T-helper 2 cell (primary cell): ENCODE results near the gene CDHR4.
"Not testable (repeated sequence)": the region's sequence is repeated elsewhere in the genome, so short reads cannot be mapped to it uniquely, and the experiment has no call there.

Experiments
- DNase-seq, 5 experiments: peaks; one replicate each; pipeline versions ENCODE4 v3.0.0 to v3.0.0-alpha.2; 2012 to 2022
- total RNA-seq, 2 donors: gene quantifications; one replicate each; lab custom pipeline; 2026; lab: John Stamatoyannopoulos, UW

The CDHR4 gene, protein sequence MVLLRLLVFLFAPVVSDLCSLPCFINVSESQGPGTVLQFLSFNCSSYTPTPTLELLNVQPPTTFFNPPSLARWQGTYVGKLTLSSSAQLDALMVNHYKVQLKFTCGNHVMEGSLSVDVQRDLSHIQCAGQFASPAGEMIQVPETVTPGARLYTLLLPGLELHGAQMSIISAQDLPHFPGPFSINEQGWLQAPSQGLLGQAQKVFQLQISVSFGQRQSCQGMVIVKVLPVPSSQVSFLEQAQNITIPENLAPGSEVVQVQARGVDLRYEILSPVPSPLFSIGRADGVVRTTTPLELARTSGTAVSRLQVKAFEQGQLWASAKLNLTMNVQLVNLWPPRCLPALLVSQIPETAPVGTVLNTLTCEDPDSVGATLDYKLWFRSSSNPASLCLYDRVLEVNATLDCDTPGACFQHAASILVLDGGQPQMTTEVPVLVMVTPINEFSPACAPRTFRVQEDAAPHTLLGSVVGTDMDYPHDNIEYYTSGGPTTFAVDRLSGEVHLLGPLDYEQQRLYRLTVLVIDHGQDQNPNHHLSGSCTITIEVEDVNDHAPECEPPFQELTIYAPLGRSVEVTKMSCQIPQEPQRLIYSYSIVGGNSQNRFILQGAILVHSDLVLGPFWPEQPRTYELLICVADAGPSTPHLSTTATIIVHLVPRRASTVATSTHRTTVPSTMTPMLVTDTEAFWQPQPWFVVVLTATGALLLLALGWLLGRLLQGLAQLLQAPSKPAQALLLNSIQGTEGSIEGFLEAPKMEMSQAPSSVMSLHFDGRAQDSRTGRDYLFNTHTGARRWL
- total RNA-seq: 0 to 0.20 reads per million in 2 donors

DNA sequence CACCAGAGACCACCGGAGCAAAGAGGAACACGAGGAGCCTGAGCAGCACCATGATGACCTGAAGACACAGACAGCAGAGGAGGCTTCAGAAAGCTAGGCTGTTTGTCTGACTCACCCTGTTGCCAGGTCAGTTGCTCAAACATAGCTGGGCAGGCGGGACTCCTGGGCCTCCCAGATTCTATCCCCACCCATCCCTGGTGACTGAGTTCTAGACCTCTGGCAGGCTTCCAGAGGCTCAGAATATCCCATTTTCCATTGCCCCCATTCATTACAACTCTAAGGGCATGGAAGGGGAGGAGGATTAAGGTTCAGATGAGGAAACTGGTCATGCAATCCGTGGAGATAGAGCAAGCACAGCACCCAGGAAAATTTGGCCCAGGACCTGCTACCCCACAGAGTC lies at the start of gene CDHR4:
TSS of gene CDHR4 (minus strand) at position 113 of the 400 bp plus-strand sequence. CDS start at position 52, 61 bp downstream.
- no peak for DNase-seq

DNA sequence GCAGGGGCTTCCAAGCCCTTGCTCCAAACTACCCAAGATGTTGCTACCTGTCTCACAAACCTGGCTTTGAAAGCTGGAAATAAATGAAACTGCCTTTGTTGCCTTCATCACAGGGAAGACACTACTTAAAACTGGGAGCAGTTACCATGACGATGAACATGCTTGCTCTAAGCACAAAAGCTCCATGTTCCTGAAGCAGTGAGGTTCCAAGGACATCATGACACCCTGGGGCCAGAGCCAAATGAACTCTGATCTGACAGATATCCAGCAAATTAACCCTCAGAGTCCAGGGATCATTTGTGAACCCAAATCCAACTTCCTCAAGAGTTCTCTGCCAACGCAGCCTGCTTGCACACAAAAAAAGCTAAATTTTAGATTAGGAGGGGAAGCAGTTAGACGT lies 46.0 kb upstream of the CDHR4 start:
- no peak for DNase-seq

DNA sequence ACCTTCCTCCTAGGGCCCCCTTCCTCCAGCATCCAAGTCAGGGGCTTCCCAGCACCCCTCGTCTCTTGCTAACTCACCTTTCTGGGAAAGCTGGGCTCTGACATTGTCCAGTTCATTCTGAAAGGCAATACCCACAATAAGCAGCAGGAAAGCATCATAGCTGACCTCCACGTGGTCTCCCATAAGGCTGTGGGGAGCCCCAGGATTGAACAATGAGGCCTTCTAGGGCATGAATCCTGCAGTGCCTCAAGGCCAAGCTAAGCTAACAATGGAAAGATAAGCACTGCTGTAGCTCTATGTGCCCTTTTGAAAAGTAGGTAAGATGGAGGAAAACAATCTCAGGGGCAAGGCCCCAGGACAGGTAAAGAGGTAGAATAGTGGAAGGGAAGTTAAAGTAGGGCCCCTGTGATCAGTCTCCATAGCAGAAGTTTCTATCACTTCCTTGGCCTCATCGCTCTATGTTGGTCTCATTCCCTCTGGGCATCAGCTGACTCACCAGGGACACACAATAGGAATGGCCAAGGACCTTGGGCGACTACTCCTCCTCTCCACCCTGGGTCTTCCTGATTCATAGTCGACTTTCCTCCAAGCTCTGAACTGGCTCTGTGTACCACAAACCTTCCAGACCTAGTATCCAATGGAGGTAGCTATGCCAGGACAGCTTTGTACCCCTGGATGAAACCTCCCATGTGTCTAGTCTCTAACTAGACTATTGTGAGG lies 45.0 kb upstream of the CDHR4 start:
- no peak for DNase-seq

DNA sequence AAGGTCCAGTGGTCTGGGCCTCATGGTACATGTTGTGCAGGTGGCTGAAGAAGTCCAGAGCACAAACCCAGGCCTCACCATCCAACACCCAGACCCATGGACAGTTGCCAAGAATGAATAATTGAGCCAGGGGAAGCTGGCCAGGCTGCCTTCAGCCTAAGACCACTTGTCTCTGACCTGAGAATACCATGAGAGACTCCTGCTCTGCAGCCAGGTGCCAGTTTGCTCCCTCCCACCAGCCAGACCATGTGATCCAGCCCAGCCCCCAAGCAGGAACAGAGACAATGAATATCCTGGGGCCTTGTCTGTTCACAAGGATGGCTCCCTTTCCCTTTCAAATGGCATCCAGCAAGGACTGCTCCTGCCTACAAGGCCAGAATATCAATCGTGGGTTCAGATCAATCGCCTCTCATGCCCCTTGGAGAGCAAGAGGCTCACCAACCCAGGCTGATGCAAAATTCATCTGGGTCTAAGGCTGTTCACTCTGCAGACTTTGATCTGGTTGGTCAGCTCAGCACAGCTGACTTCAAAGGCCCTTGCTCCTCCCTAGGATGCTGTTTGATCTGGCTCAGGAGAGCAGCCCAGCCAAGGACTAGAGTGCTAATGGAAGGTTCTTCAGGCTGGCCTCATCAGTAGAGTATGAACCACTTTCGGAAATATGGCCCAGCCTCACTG lies 43.3 kb upstream of the CDHR4 start:
- DNase-seq: no peak

DNA sequence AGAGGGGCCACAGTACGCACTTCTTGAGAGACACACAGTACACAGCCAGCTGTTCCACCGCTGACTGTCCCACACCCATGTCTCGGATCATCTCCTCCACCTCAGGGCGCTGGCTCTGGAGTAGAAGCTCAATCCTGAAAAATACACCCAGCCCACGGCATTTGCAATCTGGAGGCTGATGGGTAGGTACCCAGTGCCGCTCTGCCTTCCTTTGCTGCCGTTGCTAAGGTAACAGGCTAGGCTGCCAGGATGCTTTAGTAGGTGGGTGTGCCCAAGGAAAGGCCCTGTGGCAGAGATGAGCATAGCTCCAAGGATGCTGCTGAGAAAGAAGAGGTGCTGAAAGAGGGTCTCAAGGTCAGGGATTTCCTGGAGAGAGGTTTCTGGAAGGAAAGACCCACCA lies 42.1 kb upstream of the CDHR4 start:
- DNase-seq: no peak

DNA sequence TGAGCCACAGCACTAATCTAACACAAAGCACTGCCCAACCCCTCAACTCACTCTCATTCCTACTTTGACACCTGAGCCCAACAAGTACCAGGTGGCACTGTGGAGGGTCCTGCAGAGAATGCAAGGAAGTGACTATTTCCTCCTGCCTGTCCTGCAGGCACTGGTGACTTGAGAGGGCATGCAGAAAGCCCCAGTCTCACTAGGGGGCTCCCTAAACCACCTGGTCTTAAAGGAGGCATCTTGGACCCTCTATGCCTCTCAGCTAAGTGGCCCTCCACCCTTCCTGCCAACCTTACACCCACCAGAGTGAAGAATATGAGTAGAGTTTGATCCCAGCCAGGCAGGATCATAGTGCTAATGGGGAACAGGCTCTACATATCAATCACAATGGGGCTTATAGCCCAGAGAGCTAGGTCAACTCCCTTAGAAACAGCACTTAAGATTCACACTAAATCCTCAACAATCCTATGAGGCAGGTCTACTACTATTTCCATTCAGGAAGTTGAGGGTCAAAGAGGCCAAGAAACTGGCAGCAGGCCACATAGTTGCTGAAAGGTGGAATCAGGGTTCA lies 41.5 kb upstream of the CDHR4 start:
- peak in 1 of 5 experiments; percentile 10 for DNase-seq

DNA sequence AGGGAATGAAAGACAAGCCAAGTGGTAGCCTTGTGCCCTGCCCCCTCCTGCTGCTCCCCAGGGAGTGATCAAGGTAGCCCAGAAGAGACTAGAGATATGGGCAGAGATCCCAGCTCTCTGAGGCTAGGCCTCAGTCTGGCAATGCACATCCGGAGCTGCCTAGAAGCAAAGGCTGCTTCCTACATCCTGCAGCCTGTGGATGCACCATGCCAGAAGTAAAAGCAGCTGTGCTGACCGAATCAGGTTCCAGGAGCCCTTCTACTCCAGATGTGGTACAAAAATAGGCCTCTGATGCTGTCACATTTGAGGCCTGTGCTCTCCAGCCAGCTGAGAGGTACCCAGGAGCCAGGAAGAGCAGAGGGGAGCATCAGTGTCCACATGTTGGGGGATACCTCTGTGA lies 40.7 kb upstream of the CDHR4 start:
- DNase-seq: no peak

DNA sequence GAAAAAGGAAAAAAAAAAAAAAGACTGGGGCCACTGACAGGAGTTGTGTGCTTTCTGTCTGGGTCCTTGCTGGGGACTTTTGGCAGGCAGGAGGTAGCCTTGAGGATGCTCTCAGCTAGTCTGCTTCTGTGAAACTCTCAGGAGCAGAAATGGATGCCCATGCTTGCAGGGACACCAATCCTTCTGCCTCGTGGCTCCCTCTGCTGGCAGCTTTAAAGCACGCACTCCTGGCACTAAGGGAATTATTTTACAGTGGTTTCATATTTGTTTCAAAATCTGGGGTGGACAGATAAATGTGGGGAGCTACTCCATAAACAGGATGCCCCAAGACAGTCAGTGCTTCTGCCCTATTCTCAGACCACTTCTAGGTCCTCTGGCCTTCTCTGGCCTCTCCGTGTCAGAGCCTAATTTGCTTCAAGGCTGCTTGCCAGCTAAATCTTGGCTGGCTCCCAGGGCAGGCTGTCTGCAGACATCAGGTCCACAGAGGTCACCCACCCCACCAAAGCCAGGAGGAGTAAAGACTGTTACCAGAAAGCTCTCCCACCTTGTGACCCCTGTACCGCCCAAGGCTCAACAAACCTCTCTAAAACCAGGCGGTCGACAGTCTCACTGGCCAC lies 39.6 kb upstream of the CDHR4 start:
- peak; percentile 53 to 79 (median 69) for DNase-seq

DNA sequence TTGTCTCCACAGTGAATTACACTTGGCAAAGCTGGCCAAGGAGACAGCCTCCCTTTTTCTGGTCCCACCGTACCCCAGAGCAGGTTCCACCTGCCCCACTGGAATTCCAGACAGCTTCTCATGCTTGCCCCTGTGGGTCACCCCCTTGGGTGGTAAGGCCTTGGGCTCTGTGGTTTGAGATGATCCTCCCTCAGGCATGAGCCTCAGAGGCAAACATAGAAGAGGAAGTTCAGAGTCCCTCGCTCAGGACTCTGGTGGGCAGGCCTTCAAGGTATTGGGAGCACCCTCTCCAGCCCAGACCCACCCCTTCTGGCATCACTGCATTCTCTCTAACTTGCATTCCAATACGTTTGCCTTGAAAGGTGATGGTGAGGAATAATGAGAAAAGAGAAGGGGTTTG lies 31.7 kb upstream of the CDHR4 start:
- DNase-seq: no peak

DNA sequence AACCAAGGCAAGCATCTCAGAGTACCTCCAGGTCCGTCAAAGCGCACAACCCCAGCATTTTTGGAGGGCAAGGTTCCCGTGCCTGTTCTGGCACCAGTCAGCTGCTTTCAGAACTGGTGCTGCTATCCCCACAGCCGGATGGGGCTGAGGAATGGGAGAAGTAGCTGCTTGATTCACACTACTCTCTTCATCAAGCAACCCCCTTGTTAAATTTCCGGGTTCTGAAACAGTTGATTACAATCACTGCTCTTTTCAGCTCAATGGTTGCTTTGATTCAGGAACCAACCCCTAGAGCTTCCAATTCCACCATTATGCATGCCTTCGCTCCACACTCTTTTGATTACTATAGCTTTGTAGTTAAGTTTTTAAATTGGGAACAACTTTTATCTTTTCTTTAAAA lies 26.3 kb upstream of the CDHR4 start:
- no peak for DNase-seq

DNA sequence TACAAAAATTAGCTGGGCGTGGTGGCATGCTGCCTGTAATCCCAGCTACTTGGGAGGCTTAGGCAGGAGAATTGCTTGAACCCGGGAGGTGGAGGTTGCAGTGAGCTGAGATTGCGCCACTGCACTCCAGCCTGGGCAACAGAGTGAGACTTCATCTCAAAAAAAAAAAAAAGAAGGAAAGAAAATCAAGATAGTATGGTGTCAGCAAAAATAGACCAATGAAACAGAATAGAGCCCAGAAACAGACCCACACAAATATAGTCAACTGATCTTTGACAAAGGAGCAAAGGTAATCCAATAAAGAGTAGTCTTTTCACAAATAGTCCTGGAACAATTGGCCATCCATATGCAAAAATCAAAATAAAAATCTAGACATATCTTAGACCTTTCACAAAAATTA lies 23.5 kb upstream of the CDHR4 start:
- not testable (repeated sequence) for DNase-seq

DNA sequence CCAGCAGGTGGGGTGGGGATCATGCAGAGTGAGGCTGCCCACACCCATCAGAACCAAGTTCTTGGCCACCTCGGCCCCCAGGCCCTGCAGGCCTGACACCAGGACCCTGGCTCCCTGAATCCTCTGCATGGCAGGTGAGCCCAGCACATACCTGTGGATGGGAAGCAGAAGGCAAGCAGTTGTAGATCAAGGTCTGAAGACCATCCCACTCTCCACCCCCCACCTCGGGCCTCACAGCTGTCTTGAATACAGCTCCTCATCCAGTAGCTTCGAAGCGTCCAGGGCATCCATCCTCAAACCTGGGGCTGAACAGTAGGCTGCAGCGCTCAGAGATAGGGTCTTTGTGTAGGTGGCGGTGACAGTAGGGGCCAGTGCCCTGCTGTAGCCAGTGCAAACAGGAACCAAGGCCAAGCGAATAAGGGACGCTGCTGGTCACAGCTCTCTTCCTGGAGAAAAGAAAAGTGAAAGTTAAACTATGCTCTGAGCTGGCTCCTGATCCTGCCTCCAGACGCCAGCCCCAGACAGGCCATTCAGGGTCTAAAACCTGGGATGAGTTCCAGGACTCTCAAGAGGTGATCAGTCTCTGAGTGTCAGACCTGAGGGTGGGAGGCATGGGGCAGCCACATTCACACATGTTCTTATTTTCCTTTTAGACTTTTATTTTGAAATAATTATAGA lies 14.0 kb upstream of the CDHR4 start, which contains the start of gene UBA7:
TSS of gene UBA7 (minus strand) at position 457 of the 678 bp plus-strand sequence. CDS start at position 291, 166 bp downstream.
- peak in 2 of 5 experiments; percentile 23 to 71 for DNase-seq

DNA sequence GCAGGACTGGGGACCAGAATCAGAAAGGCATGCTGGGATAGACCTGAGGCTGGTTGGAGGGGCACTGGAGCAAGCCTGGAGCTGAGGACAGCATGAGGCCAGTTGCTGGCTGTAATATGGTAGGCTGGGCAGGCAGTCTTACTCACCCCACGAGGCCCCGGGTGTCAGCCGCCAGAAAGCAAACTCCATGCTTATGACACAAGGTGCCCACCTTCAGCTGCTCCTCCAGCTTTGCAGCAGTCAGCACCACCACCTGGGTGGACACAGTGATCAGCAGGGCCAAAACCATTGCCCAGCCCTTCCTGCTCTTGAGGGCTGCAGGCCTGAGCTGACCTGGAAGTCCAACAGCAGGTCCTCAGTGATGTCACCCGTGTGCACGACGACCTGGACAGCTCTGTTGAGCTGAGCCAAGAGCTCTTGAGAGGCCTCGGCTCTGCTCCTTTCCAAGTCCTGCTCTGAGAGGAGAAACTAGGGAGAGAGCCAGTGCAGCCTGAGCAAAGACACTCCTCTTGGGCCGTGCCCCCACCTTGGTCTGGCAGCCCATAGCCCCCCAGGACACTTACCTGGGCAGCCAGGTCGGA lies 13.3 kb upstream of the CDHR4 start:
- DNase-seq: peak in 1 of 5 experiments; percentile 14

DNA sequence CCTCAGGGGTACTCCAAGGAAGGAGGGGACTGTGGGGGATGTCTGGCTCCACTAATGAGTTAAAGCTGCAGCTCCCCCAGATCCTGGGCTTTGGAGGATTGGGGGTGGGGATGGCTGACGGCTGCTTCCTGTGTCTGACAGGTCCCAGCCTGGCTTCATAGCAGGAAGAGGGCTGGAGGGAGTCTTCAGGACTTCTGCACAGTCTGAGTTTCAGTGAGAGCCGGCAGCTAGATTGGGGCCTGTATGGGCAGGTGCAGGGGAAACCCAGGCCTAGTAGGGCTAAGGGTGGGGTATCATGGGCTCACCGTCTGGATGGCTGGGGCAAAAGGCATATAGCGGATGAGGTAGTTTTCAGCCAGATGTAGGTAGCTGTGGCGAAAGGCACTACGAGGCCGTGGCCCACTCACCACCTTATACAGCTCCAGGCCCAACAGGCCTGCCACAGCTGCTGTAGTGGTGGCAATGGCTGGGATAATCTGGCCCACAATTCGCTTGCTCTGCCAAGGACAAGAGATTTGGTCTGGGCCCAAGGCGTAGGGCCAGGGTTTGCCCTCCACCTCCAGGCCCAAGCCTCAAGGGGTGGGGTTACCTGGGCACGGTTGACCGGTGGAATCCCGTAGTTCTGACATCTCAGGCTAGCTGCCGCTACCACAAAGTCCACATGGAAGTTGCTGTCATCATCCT lies 7.9 kb upstream of the CDHR4 start:
- no peak for DNase-seq

DNA sequence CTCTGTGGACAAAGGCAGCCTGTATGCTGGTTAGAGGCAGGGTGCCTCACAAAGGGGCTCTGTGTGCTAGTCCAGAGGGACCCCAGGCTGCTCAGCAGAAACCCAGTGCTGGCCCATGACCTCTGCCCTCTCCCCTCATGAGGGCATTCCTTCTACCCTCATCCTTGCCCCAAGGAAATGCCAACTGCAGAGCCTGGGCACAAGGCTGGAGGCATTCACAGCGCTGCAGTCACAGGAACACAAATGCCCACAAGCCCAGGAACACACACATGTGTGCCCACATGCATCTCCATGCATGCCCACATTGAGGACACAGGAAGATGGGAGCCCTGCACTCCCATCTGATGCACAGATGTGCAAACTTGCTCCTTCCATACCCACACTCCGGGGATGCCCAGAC lies 7.2 kb upstream of the CDHR4 start:
- no peak for DNase-seq

DNA sequence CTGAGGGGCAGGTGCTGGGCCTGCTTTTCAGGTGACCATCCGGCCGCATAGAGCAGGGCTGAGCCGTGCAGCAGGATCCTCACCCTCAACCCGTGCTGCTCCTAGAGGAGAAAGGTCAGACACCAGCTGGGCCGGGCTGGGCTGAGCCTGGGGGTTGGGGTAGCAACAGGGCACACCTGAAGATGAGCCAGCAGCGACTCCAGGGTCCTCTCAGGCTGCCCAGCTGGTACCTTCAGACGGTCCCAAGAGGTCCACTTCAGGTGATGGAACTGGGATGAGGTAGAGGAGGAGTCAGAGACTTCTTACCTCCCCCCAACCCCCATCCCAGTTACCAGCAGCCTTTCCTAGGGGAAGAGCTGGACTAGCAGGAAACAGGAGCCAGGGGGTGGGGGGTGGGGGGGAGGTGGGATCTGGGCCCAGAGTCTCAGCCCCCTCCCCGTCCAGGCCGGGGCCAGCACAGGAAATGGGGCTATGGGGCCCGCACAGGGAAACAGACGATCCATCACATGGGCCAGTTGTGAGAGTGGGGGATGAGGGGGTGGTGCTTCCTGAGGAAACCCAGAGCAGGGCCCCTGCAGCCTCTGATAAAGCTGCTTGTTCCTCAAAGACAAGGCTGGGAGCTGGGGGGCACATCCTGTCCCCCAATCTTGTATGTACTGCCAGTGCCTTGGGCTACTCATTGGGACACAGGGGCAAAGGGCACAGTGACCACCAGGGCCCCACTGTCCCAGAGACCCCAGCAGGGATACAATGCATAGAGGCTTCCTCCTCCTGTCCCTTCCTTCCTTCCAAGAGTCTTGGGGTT lies 6.4 kb upstream of the CDHR4 start:
- no peak for DNase-seq

DNA sequence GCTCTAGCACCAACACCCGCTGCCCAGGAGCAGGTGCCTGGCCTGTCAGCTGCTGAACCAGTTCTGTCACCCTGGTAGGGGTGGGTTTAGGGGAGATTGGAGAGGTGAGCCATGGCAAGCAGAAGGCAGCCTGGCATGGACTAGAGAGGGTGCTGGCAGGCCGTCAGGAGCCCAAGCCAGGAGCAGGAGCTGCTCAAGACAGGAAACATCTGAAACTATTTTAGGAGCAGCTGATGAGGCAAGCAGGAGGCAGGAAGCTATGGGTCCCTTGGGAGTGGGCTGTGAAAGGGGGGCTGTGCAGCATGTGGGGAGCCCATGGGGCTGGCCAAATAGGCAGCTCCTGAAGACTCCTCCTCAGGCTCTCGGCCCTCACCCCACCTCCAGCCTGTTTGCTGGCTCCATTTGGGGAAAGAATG lies 5.7 kb upstream of the CDHR4 start:
- no peak for DNase-seq

DNA sequence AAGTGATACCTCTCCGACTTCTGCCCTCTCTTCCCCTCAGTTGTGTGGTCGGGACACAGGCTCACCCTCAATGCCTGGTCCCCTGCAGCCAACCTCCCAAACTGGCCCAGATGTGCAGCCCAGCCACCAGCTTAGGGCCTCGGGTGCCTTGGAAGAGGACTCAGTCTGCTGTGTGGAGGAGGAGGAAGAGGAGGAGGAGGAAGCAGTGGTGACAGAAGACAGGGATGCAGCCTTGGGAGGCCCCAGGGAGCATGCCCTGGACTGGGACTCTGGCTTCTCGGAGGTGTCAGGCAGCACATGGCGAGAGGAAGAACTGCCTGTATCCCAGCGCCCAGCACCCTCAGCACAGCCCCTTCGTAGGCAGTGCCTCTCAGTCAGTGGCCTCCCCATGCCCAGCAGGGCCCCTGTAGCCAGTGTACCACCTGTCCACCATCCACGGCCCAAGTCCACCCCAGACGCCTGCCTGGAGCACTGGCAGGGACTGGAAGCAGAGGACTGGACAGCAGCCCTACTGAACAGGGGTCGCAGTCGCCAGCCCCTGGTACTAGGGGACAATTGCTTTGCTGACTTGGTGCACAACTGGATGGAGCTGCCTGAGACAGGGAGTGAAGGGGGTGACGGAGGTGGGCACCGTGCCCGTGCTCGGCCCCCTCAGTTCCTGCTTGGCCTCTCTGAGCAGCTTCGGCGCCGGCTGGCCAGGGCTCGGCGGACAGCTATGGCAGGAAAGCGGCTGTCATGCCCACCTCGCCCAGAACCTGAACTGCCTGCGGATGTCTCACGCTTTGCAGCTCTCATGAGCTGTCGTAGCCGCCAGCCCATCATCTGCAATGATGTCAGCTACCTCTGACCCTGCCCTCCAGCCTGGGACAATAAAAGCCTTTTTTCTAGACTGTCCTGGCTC lies 4.7 kb upstream of the CDHR4 start:
- no peak for DNase-seq
